Neural cell (in vitro differentiated cells): ENCODE results near the gene TMC1.

Experiments
- CTCF ChIP-seq: fragments of 450-650 bp; IDR thresholded peaks from 2 replicates; pipeline ENCODE4 v1.5.1; 2014; ENCODE audit warnings: antibody characterized with exemption, mild to moderate bottlenecking, moderate library complexity; ENCODE audit not compliant: poor library complexity, severe bottlenecking
- EZH2 ChIP-seq: fragments of 200-600, 300-800 bp; shearing (Covaris generic), sonication (generic); IDR thresholded peaks from 2 replicates; pipeline ENCODE4 v1.6.1; 2014; ENCODE audit warnings: antibody characterized with exemption, low read length, borderline replicate concordance, mild to moderate bottlenecking; ENCODE audit not compliant: insufficient read depth, poor library complexity, severe bottlenecking
- MXI1 ChIP-seq: fragments of 450-650 bp; conservative IDR thresholded peaks from 2 replicates; pipeline ENCODE4 v1.6.1; 2014; ENCODE audit warnings: antibody characterized with exemption, mild to moderate bottlenecking; ENCODE audit not compliant: poor library complexity, severe bottlenecking
- POLR2AphosphoS5 ChIP-seq: IDR thresholded peaks from 2 replicates; pipeline ENCODE4 v1.6.1; 2012

GRCh38 chr9:72601615-72602014 lies 80.2 kb downstream of the TMC1 start:
- TF ChIP-seq CTCF (no peak), EZH2 (no peak), MXI1 (no peak), POLR2AphosphoS5 (no peak)
